ENCODE data around the gene CCDC7. TPM values are rescaled to one million over a fixed set of nuclear protein-coding genes. Genes with fewer than 3 reads are reported as not detected.
A peak's percentile ranks its signal among the peaks of the same experiment; 100 is the strongest.
"Not testable (repeated sequence)": the region's sequence is repeated elsewhere in the genome, so short reads cannot be mapped to it uniquely, and the experiment has no call there.

CCDC7 gene
- total RNA-seq, 1 experiment from 2014 or later: 7.4 TPM

- Mint-ChIP-seq H3K4me1 (ENCODE audit: low read depth, unreplicated experiment) (peaks cover 7% of the 10 kb centered on the region), H3K36me3 (ENCODE audit: insufficient read depth, unreplicated experiment) (no peaks in the 10 kb centered on the region), H3K9me3 (ENCODE audit: low read depth, unreplicated experiment) (peaks cover 2% of the 10 kb centered on the region), H3K27me3 (ENCODE audit: unreplicated experiment) (no peaks in the 10 kb centered on the region), H3K4me3 (ENCODE audit: low read depth, unreplicated experiment) (no peak overlapping the region), H3K27ac (ENCODE audit: unreplicated experiment) (no peak overlapping the region)
- TF ChIP-seq CTCF (IDR thresholded peaks at IDR 0.05; ENCODE audit: unreplicated experiment): no peak
- intact Hi-C loops (cut with micrococcal nuclease; ENCODE audit: unreplicated experiment): no loop called here
- no peak for DNase-seq
- BruUV-seq (replicated peaks): no TSS peak
- CTCF ChIA-PET: interaction anchor here (0.7 kb wide), 1 partner anchor 403 kb away, joined by 6 read pairs; no protein-coding TSS in a partner anchor
Observed at GRCh38 chr10:32788359-32788758, 342.4 kb downstream of the CCDC7 start.

GRCh38 chr10:32790483-32790882 is 344.5 kb downstream of the CCDC7 start:
- intact Hi-C loops (cut with micrococcal nuclease; ENCODE audit: unreplicated experiment): no loop called here
- no peak for TF ChIP-seq CTCF (IDR thresholded peaks at IDR 0.05; ENCODE audit: unreplicated experiment)
- no peak for DNase-seq
- CTCF ChIA-PET: interaction anchor here (0.7 kb wide), 1 partner anchor 219 kb away, joined by 4 read pairs; no protein-coding TSS in a partner anchor
- H3K36me3 Mint-ChIP-seq (ENCODE audit: insufficient read depth, unreplicated experiment): no peaks in the 10 kb centered on the region
- BruUV-seq (replicated peaks): no TSS peak
- H3K4me1 Mint-ChIP-seq (ENCODE audit: low read depth, unreplicated experiment): peaks cover 8% of the 10 kb centered on the region
- no peak overlapping the region for H3K27ac Mint-ChIP-seq (ENCODE audit: unreplicated experiment)
- H3K4me3 Mint-ChIP-seq (ENCODE audit: low read depth, unreplicated experiment): no peak overlapping the region
- peaks cover 2% of the 10 kb centered on the region for H3K9me3 Mint-ChIP-seq (ENCODE audit: low read depth, unreplicated experiment)
- H3K27me3 Mint-ChIP-seq (ENCODE audit: unreplicated experiment): no peaks in the 10 kb centered on the region

- no peak for TF ChIP-seq CTCF (IDR thresholded peaks at IDR 0.05; ENCODE audit: unreplicated experiment)
- DNase-seq: no peak
- no TSS peak for BruUV-seq (replicated peaks)
- Mint-ChIP-seq H3K4me3 (ENCODE audit: low read depth, unreplicated experiment) (no peak overlapping the region), H3K9me3 (ENCODE audit: low read depth, unreplicated experiment) (no peaks in the 10 kb centered on the region), H3K36me3 (ENCODE audit: insufficient read depth, unreplicated experiment) (no peaks in the 10 kb centered on the region), H3K4me1 (ENCODE audit: low read depth, unreplicated experiment) (peaks cover 17% of the 10 kb centered on the region), H3K27me3 (ENCODE audit: unreplicated experiment) (no peaks in the 10 kb centered on the region), H3K27ac (ENCODE audit: unreplicated experiment) (no peak overlapping the region)
- CTCF ChIA-PET: interaction anchor here (1.5 kb wide), 1 partner anchor 216 kb away, joined by 3 read pairs; no protein-coding TSS in a partner anchor
- intact Hi-C loops (cut with micrococcal nuclease; ENCODE audit: unreplicated experiment): no loop called here
Observed at GRCh38 chr10:32793033-32793432, 347.1 kb downstream of the CCDC7 start.

- no peaks in the 10 kb centered on the region for H3K27me3 Mint-ChIP-seq (ENCODE audit: unreplicated experiment)
- no peaks in the 10 kb centered on the region for H3K36me3 Mint-ChIP-seq (ENCODE audit: insufficient read depth, unreplicated experiment)
- no peaks in the 10 kb centered on the region for H3K9me3 Mint-ChIP-seq (ENCODE audit: low read depth, unreplicated experiment)
- peak; percentile 23 for DNase-seq
- H3K4me1 Mint-ChIP-seq (ENCODE audit: low read depth, unreplicated experiment): peaks cover 17% of the 10 kb centered on the region
- no peak overlapping the region for H3K27ac Mint-ChIP-seq (ENCODE audit: unreplicated experiment)
- intact Hi-C loops (cut with micrococcal nuclease; ENCODE audit: unreplicated experiment): loop anchor here (1.0 to 5.0 kb wide), 3 partner anchors 213 to 362 kb away; no protein-coding TSS in a partner anchor
- no TSS peak for BruUV-seq (replicated peaks)
- peak; percentile 48 for TF ChIP-seq CTCF (IDR thresholded peaks at IDR 0.05; ENCODE audit: unreplicated experiment)
- CTCF ChIA-PET: interaction anchor here (1.0 kb wide), 1 partner anchor 213 kb away, joined by 5 read pairs; no protein-coding TSS in a partner anchor
- no peak overlapping the region for H3K4me3 Mint-ChIP-seq (ENCODE audit: low read depth, unreplicated experiment)
Observed at GRCh38 chr10:32795598-32796183, 349.8 kb downstream of the CCDC7 start.

- H3K4me1 Mint-ChIP-seq (ENCODE audit: low read depth, unreplicated experiment): peaks cover 17% of the 10 kb centered on the region
- BruUV-seq (replicated peaks); H3K4me3 Mint-ChIP-seq (ENCODE audit: low read depth, unreplicated experiment); H3K36me3 Mint-ChIP-seq (ENCODE audit: insufficient read depth, unreplicated experiment); DNase-seq; CTCF ChIA-PET; H3K27me3 Mint-ChIP-seq (ENCODE audit: unreplicated experiment); H3K9me3 Mint-ChIP-seq (ENCODE audit: low read depth, unreplicated experiment); H3K27ac Mint-ChIP-seq (ENCODE audit: unreplicated experiment): not testable (repeated sequence)
- intact Hi-C loops (cut with micrococcal nuclease; ENCODE audit: unreplicated experiment): loop anchor here (5.0 kb wide), 2 partner anchors 335 to 360 kb away; no protein-coding TSS in a partner anchor
Observed at GRCh38 chr10:32797393-32797792, 351.5 kb downstream of the CCDC7 start.

All from Calu3 (cell line).